SK-N-SH (cell line): ENCODE measurements around the gene ZNF101. TPM values are rescaled to one million over a fixed set of nuclear protein-coding genes. Genes with fewer than 3 reads are reported as not detected.

ENCODE experiments used
- CTCF ChIA-PET: fragments of 300-600, 350-600 bp; formaldehyde crosslinking; extraction: SDS; loops from one replicate; lab custom pipeline; 2021; lab: Yijun Ruan, JAX
- POLR2A ChIA-PET: fragments of 350-600 bp; sonication (Branson Sonifier 250); formaldehyde crosslinking; extraction: SDS; loops from one replicate; lab custom pipeline; 2020; ENCODE audit warnings: antibody characterized with exemption, inconsistent platforms; lab: Yijun Ruan, JAX
- DNase-seq: peaks from one replicate; pipeline ENCODE4 v3.0.0; 2012
- H2AFZ ChIP-seq: fragments of 200-600 bp; sonication (generic); 2 replicates; pipeline ENCODE4 v1.8.1; 2016; ENCODE audit warnings: antibody characterized with exemption, mild to moderate bottlenecking, low read depth
- H3F3A ChIP-seq: fragments of 200-600 bp; sonication (generic); replicated peaks from 2 replicates; pipeline ENCODE3; 2016; ENCODE audit warnings: antibody characterized with exemption, mild to moderate bottlenecking; ENCODE audit not compliant: insufficient read depth
- H3K27ac ChIP-seq, 2 experiments: fragments of 200-500 bp in 1 of 2; fragments of 200-600 bp in 1 of 2; sonication (Bioruptor generic) in 1 of 2; sonication (generic), shearing (Covaris generic) in 1 of 2; 2 replicates each; pipeline versions ENCODE4 v1.5.1 to v1.6.1; 2014 to 2016; ENCODE audit warnings: low read depth in 2 of 2, inconsistent platforms in 1 of 2, low read length in 1 of 2, mild to moderate bottlenecking in 1 of 2, mixed read lengths in 1 of 2
- H3K27me3 ChIP-seq: fragments of 200-600 bp; sonication (generic), shearing (Covaris generic); 2 replicates; pipeline ENCODE4 v1.6.1; 2016; ENCODE audit warnings: mixed run types; ENCODE audit not compliant: insufficient read depth
- H3K36me3 ChIP-seq, 2 experiments: fragments of 200-500 bp in 1 of 2; fragments of 200-600 bp in 1 of 2; sonication (Bioruptor generic) in 1 of 2; sonication (generic) in 1 of 2; replicated peaks in 1 of 2; 2 replicates each; pipeline versions ENCODE3 to v1.5.1; 2014 to 2016; ENCODE audit warnings: low read length in 1 of 2, mild to moderate bottlenecking in 1 of 2; ENCODE audit not compliant: insufficient read depth in 2 of 2, control insufficient read depth in 1 of 2
- H3K4me1 ChIP-seq, 2 experiments: fragments of 200-500 bp in 1 of 2; fragments of 200-600 bp in 1 of 2; sonication (Bioruptor generic) in 1 of 2; sonication (generic), shearing (Covaris generic) in 1 of 2; 2 replicates each; pipeline versions ENCODE4 v1.5.1 to v1.6.1; 2014 to 2016; ENCODE audit warnings: low read depth in 1 of 2, low read length in 1 of 2, mixed run types in 1 of 2; ENCODE audit not compliant: insufficient read depth in 2 of 2, control insufficient read depth in 1 of 2
- H3K4me2 ChIP-seq: fragments of 200-600 bp; sonication (generic), shearing (Covaris generic); 2 replicates; pipeline ENCODE4 v1.6.1; 2017; ENCODE audit warnings: mixed run types
- H3K4me3 ChIP-seq, 2 experiments: fragments of 200-500 bp in 1 of 2; fragments of 200-600 bp in 1 of 2; sonication (Bioruptor generic) in 1 of 2; sonication (generic), shearing (Covaris generic) in 1 of 2; 2 replicates each; pipeline versions ENCODE4 v1.5.1 to v1.8.1; 2014 to 2016; ENCODE audit warnings: low read depth in 2 of 2, inconsistent platforms in 1 of 2, low read length in 1 of 2, mild to moderate bottlenecking in 1 of 2, mixed read lengths in 1 of 2, moderate library complexity in 1 of 2
- H3K79me2 ChIP-seq: fragments of 200-600 bp; sonication (generic); 2 replicates; pipeline ENCODE4 v1.8.1; 2017; ENCODE audit warnings: mild to moderate bottlenecking; ENCODE audit not compliant: insufficient read depth
- H3K9ac ChIP-seq: fragments of 200-600 bp; sonication (generic); 2 replicates; pipeline ENCODE4 v1.6.1; 2017; ENCODE audit warnings: mixed run types
- H3K9me2 ChIP-seq: fragments of 200-600 bp; sonication (generic); 2 replicates; pipeline ENCODE4 v1.6.1; 2017; ENCODE audit warnings: mixed run types
- H3K9me3 ChIP-seq: fragments of 200-600 bp; sonication (generic); 2 replicates; pipeline ENCODE4 v1.6.1; 2017; ENCODE audit warnings: mixed run types, mild to moderate bottlenecking, moderate library complexity
- H4K20me1 ChIP-seq: fragments of 200-600 bp; sonication (generic); 2 replicates; pipeline ENCODE4 v1.6.1; 2017; ENCODE audit warnings: mild to moderate bottlenecking, mixed run types; ENCODE audit not compliant: insufficient read depth
- ELF1 ChIP-seq: IDR thresholded peaks from 2 replicates; pipeline ENCODE4 v1.4.0; 2012
- EP300 ChIP-seq, 2 experiments: IDR thresholded peaks; 2 replicates each; pipeline versions ENCODE4 v1.4.0 to v1.6.1; 2012; ENCODE audit warnings: borderline replicate concordance in 1 of 2, low read depth in 1 of 2, low read length in 1 of 2
- FOSL2 ChIP-seq: IDR thresholded peaks from 2 replicates; pipeline ENCODE4 v1.4.0; 2012; ENCODE audit warnings: low read depth, mild to moderate bottlenecking, moderate library complexity, borderline replicate concordance
- FOXM1 ChIP-seq: IDR thresholded peaks from 2 replicates; pipeline ENCODE4 v1.4.0; 2012; ENCODE audit warnings: low read depth, mild to moderate bottlenecking
- IRF3 ChIP-seq: fragments of 150-350 bp; IDR thresholded peaks from 2 replicates; pipeline ENCODE4 v1.6.1; 2016; ENCODE audit warnings: mild to moderate bottlenecking, low read depth, low read length
- JUND ChIP-seq: IDR thresholded peaks from 2 replicates; pipeline ENCODE4 v1.4.0; 2012
- MAX ChIP-seq: IDR thresholded peaks from 2 replicates; pipeline ENCODE4 v1.4.0; 2012; ENCODE audit warnings: low read depth
- NRF1 ChIP-seq: IDR thresholded peaks from 2 replicates; pipeline ENCODE4 v1.6.1; 2012; ENCODE audit warnings: low read depth, mild to moderate bottlenecking, low read length
- PBX3 ChIP-seq: IDR thresholded peaks from 2 replicates; pipeline ENCODE4; 2012
- POLR2AphosphoS5 ChIP-seq: IDR thresholded peaks from 2 replicates; pipeline ENCODE4 v1.6.1; 2012; ENCODE audit warnings: low read depth, low read length
- RAD21 ChIP-seq: IDR thresholded peaks from 2 replicates; pipeline ENCODE4 v1.6.1; 2012; ENCODE audit warnings: mild to moderate bottlenecking, low read length
- RFX5 ChIP-seq: IDR thresholded peaks from 2 replicates; pipeline ENCODE4 v1.6.1; 2012; ENCODE audit warnings: mild to moderate bottlenecking, improper control_type of control experiment, low read length
- RXRA ChIP-seq: IDR thresholded peaks from 2 replicates; pipeline ENCODE4 v1.4.0; 2012; ENCODE audit warnings: low read depth, mild to moderate bottlenecking, borderline replicate concordance
- SIN3A ChIP-seq: IDR thresholded peaks from 2 replicates; pipeline ENCODE4 v1.6.1; 2012; ENCODE audit warnings: low read depth, mild to moderate bottlenecking, low read length, moderate library complexity, borderline replicate concordance
- TAF1 ChIP-seq: IDR thresholded peaks from 2 replicates; pipeline ENCODE4 v1.6.1; 2012; ENCODE audit warnings: low read depth, mild to moderate bottlenecking, low read length, moderate library complexity, borderline replicate concordance
- TEAD4 ChIP-seq: IDR thresholded peaks from 2 replicates; pipeline ENCODE4 v1.4.0; 2012; ENCODE audit warnings: mild to moderate bottlenecking, borderline replicate concordance; ENCODE audit not compliant: insufficient read depth
- USF2 ChIP-seq: fragments of 150-350 bp; IDR thresholded peaks from 2 replicates; pipeline ENCODE4 v1.6.1; 2017; ENCODE audit warnings: antibody characterized with exemption, low read length, low read depth, borderline replicate concordance
- whole genome bisulfite sequencing: methylation state at CpG from one replicate; pipeline ENCODE4 v1.1.6; 2017; ENCODE audit warnings: low lambda C conversion rate; 5-methylcytosine and 5-hydroxymethylcytosine counted together
- polyA plus RNA-seq, 3 experiments: library from polyadenylated mRNA; depleted of rRNA; stranded (reverse); fragments of >200 nt; gene quantifications; 2 replicates each; pipeline ENCODE4 v1.2.3, GENCODE V29; 2012

Gene ZNF101
- polyA plus RNA-seq, 1 of the 3 experiments (the other 2 are of a cell fraction): 2.4 TPM

- H3K4me1 ChIP-seq: peaks cover 0 to 14% of the 10 kb centered on the region in 2 experiments; a peak in 2 of 4 replicates
- CTCF ChIA-PET: interaction anchor here (1.3 kb wide), 1 partner anchor 92 kb away, joined by 7 read pairs; no protein-coding TSS in a partner anchor
- WGBS: 96% methylated on average over 19 of the region's 19 CpGs
These were observed 44.5 kb upstream of the ZNF101 start for GRCh38 chr19:19624032-19624570.

More at GRCh38 chr19:19624032-19624570, 44.5 kb upstream of the ZNF101 start:
- Histone ChIP-seq H3F3A (no peaks in the 10 kb centered on the region), H3K4me2 (no peak overlapping the region), H3K9ac (no peak overlapping the region), H3K9me3 (no peaks in the 10 kb centered on the region), H2AFZ (no peak overlapping the region), H3K4me3 (no peak overlapping the region), H3K9me2 (no peaks in the 10 kb centered on the region), H3K27ac (no peak overlapping the region), H3K27me3 (no peaks in the 10 kb centered on the region), H3K36me3 (no peaks in the 10 kb centered on the region), H4K20me1 (no peaks in the 10 kb centered on the region), H3K79me2 (no peaks in the 10 kb centered on the region)
- POLR2A ChIA-PET: no interaction called here
- TF ChIP-seq POLR2AphosphoS5: no peak
- TF ChIP-seq RAD21: no peak
- TF ChIP-seq MAX: no peak
- TF ChIP-seq TAF1: no peak
- no peak for TF ChIP-seq RXRA
- TF ChIP-seq EP300 (IDR thresholded peaks at IDR 0.05; ENCODE audit: borderline replicate concordance in 1 of 2, low read depth in 1 of 2, low read length in 1 of 2): no peak
- TF ChIP-seq ELF1: no peak
- TF ChIP-seq FOSL2: no peak
- no peak for TF ChIP-seq RFX5
- no peak for TF ChIP-seq JUND
- no peak for TF ChIP-seq TEAD4
- no peak for TF ChIP-seq USF2
- TF ChIP-seq NRF1: no peak
- no peak for TF ChIP-seq PBX3
- no peak for TF ChIP-seq IRF3
- no peak for TF ChIP-seq SIN3A
- no peak for TF ChIP-seq FOXM1
- TF ChIP-seq, all 33 proteins: peak for 0
- DNase-seq: no peak
